CMK (cell line): Measurements from ENCODE around the gene MRPL23.

Source experiments
- DNase-seq: peaks from one replicate; pipeline ENCODE4 v3.0.0-alpha.2; 2010; ENCODE audit warnings: low read depth

The MRPL23 gene

GRCh38 chr11:1990872-1991578 lies 43.9 kb downstream of the MRPL23 start:
- no peak for DNase-seq

- no peak for DNase-seq
These were observed 45.0 kb downstream of the MRPL23 start for GRCh38 chr11:1992111-1992510.

DNA sequence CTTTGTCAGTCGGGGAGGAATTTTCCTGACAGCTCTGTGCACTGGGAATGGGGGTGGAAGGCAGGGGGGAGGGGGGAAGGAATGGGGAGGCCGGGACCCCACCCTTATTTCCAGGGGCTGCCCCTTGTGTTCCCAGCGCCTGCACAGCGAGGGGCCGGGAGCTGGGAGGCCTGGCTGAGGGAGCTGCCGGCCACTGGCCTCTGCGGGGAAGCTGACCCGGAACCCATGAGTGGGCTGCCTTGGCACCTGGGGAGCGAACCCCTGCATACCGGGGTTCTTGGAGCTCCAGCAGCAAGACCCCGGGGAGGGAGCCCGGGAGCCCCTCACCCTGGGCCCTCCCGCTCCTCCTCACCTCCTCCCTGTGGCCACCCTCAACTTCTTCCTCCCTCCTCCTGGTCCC lies 47.0 kb downstream of the MRPL23 start:
- no peak for DNase-seq

GRCh38 chr11:1997755-1998154 lies 50.6 kb downstream of the MRPL23 start, which contains the start of gene H19:
TSS of gene H19 (minus strand) at chr11:1997842.
- no peak for DNase-seq

DNA sequence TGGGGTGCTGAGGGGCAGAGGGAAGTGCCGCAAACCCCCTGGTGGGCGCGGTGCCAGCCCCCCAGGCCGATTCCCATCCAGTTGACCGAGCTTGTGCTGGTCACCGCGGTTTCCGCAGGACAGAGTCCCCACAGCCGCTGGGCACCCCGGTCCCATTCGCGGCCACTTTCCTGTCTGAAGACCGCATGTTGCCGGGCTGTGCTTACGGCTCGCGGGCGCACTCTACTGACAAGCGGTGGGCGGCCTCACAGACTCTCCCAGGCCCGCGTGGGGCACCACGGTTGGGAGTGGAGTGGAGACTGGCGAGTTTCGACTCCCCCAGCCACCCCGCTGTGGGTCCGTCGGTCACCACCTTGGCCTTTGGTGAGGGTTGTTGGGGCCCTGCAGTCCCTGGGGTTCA lies 51.2 kb downstream of the MRPL23 start:
- no peak for DNase-seq

DNA sequence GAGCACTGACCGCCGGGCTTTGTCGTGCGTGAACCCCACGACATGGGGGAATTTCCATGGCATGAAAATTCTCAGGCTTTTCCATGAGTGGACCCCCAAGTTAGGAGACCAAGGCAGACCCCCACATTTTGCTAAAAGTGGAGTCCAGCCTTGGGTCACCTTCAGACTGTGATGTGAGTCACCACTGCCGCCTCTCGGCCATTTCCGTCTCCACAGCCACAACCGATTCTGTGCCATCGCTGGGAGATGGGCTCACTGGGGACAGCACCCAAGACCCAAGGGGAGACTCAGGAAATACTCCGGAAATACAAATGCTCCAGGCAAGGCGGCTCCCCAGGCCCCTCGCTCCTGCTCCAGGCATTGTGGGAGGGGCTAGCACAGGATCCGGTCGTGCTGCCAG lies 51.7 kb downstream of the MRPL23 start:
- no peak for DNase-seq

- no peak for DNase-seq
These were observed 55.1 kb downstream of the MRPL23 start for GRCh38 chr11:2002042-2002776.

DNA sequence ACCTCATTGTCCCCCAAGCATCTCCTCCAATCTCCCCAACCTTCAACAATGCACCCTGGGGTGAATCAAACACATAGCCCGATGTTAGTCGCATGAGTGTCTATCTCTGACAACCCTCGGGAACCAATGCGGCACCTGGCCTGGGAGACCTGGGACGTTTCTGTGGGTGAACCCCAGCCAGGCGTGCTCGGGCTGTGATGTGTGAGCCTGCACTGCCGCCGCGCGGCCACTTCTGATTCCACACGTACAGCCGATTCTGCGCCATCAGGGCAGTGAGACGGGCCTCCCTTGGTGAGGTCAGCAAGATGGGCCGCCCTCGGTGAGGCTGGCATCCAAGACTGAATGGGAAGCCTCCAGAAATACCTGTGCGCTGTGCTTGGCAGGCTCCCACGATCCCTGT lies 55.7 kb downstream of the MRPL23 start:
- no peak for DNase-seq

GRCh38 chr11:2004466-2004865 lies 57.3 kb downstream of the MRPL23 start:
- no peak for DNase-seq
